HG02938 (cell line): ENCODE measurements around the gene IER5.

Experiments
- ATAC-seq: cut with Tn5 transposase; IDR thresholded peaks from one replicate; pipeline ENCODE4 v1.9.1; 2021; ENCODE audit warnings: mild to moderate bottlenecking, moderate library complexity; ENCODE audit not compliant: unreplicated experiment

Gene IER5

GRCh38 chr1:181131255-181131941, 42.9 kb downstream of the IER5 start:
- peak; percentile 23 for ATAC-seq

DNA sequence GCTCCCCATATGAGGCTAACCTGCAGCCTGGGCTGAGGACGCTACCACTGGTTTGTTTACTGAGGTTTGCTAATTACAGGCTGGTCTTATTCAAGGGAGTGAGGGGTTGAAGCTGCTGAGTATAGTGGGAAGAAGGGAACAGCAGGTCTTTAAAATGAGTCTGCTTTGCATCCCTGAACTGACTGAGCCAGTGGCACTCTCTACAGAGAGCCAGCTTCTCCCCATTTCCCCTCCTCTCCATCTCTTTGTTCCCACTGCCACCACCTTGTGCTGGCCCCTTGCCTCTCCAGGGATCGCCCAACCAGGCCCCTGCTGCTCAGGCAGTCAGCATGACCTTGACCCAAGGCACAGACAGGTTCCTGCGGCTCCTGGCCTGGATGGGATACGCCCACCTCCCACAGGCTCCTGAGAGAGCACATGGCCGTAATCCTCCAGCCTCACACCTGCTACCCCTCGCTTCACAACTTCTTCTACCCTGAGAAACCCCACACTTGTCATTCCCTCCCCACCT, 45.0 kb downstream of the IER5 start:
- no peak for ATAC-seq

DNA sequence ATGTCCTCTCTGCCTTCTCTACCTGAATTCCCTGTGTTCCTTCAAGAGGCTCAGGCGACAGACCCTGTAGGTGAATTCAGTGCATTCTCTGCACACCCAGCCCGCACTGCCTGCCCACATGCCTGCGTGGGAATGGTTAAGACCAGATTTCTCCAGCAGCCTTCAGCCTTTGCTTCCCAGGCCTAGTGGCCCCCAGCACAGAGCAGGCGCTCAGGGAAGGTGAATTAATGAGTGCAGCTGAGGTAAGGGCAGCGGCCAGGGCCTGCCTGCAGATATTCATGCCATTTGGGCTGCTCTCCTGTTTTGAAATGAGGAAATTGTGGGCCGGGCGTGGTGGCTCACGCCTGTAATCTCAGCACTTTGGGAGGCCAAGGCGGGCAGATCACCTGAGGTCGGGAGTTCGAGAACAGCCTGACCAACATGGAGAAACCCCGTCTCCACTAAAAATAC, 45.5 kb downstream of the IER5 start:
- no peak for ATAC-seq

- ATAC-seq: peak; percentile 42
Observed at GRCh38 chr1:181134543-181135436, 46.3 kb downstream of the IER5 start.

GRCh38 chr1:181135437-181135731, 46.9 kb downstream of the IER5 start:
- ATAC-seq: no peak

GRCh38 chr1:181135815-181136737, 47.6 kb downstream of the IER5 start:
- ATAC-seq: no peak

GRCh38 chr1:181136738-181137122, 48.2 kb downstream of the IER5 start:
- no peak for ATAC-seq

DNA sequence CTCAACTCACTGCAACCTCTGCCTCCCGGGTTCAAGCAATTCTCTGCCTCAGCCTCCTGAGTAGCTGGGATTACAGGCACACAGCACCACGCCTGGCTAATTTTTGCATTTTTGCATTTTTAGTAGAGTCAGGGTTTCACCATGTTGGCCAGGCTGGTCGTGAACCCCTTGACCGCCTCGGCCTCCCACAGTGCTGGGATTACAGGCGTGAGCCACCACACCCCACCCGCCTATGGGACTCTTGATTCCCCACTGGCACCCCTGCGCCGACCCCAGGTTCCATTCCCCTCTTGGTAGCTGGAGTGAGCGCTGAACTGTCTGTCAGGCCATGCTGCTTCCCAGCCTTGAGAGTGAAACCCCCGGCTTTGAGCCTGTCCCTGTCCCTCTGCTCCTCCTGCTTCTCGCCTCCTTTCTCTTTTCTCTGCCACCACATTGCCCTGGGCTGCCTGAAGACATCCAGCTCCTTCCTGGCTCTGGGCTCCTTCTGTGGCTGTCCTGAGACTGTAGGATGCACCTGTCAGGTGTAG, 48.8 kb downstream of the IER5 start:
- ATAC-seq: no peak

GRCh38 chr1:181139631-181140061, 51.1 kb downstream of the IER5 start:
- ATAC-seq: no peak

- ATAC-seq: no peak
Observed at GRCh38 chr1:181140398-181140797, 51.9 kb downstream of the IER5 start.

GRCh38 chr1:181140891-181141290, 52.4 kb downstream of the IER5 start:
- no peak for ATAC-seq

DNA sequence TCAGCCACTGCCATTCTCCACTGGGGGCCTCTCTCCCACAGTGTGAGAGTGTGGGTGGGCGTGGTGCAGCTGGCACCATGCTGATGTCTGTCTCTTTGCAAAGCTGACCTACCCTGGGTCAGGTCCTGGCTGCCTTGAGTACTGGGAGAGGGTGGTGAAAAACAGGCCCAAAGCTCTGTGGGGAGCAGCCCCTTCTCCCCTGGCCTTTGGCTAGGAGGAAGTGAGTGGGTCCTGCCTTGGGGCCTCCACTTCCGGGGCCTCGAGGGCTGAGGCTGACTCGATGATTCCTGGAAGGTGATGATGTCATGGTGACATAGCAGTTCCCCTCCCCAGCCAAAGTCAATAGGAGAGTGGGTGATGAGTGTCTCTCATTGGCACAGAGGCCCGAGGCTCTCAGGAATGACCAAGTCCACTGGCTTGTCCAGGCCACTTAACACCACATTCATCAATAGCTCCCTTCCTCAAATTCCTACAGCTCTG, 53.0 kb downstream of the IER5 start:
- ATAC-seq: no peak
